Tibial nerve (tissue), 4 donors: Measurements from ENCODE around the gene ARAF.

Experiments used
- EP300 ChIP-seq, 2 donors: sonication (generic); formaldehyde crosslinking; IDR thresholded peaks; one replicate each; pipeline ENCODE4 v1.6.1; 2017; ENCODE audit warnings: antibody characterized with exemption in 2 of 2, mild to moderate bottlenecking in 1 of 2
- POLR2A ChIP-seq, 2 donors: fragments of 450-650 bp; IDR thresholded peaks; one replicate each; pipeline ENCODE4 v1.6.1; 2017; ENCODE audit warnings: antibody characterized with exemption in 2 of 2, mild to moderate bottlenecking in 2 of 2, moderate library complexity in 2 of 2
- TF ChIP-seq, protein P1 (sequence below), 5 experiments: fragments of 200-600 bp in 3 of 5; fragments of 450-650 bp in 2 of 5; sonication (generic) in 3 of 5; IDR thresholded peaks; one replicate each; pipeline ENCODE4 v1.5.1; 2016 to 2019; ENCODE audit warnings: antibody characterized with exemption in 5 of 5, mild to moderate bottlenecking in 3 of 5, moderate library complexity in 2 of 5

- no peak for TF ChIP-seq POLR2A (IDR thresholded peaks at IDR 0.05)
- TF ChIP-seq, protein P1, sequence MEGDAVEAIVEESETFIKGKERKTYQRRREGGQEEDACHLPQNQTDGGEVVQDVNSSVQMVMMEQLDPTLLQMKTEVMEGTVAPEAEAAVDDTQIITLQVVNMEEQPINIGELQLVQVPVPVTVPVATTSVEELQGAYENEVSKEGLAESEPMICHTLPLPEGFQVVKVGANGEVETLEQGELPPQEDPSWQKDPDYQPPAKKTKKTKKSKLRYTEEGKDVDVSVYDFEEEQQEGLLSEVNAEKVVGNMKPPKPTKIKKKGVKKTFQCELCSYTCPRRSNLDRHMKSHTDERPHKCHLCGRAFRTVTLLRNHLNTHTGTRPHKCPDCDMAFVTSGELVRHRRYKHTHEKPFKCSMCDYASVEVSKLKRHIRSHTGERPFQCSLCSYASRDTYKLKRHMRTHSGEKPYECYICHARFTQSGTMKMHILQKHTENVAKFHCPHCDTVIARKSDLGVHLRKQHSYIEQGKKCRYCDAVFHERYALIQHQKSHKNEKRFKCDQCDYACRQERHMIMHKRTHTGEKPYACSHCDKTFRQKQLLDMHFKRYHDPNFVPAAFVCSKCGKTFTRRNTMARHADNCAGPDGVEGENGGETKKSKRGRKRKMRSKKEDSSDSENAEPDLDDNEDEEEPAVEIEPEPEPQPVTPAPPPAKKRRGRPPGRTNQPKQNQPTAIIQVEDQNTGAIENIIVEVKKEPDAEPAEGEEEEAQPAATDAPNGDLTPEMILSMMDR (IDR thresholded peaks at IDR 0.05): no peak
- no peak for TF ChIP-seq EP300 (IDR thresholded peaks at IDR 0.05)
Measured at GRCh38 chrX:47514533-47515235, 46.3 kb upstream of the ARAF start.
